ENCODE measurements around the gene PPP2R2D. TPM values are rescaled to one million over a fixed set of nuclear protein-coding genes. Genes with fewer than 3 reads are reported as not detected.
"Not testable (repeated sequence)": the region's sequence is repeated elsewhere in the genome, so short reads cannot be mapped to it uniquely, and the experiment has no call there.

Gene PPP2R2D
- total RNA-seq, 4 donors from 2014 or later: 27.2 to 57.0 (median 44.1) TPM

GRCh38 chr10:131947631-131948347 lies 47.0 kb downstream of the PPP2R2D start:
- Histone ChIP-seq H3K27me3 (no peaks in the 10 kb centered on the region), H3K9me3 (no peaks in the 10 kb centered on the region), H3K4me3 (no peak overlapping the region), H3K36me3 (peaks cover 0 to 89% of the 10 kb centered on the region in 2 donors), H3K4me1 (peaks cover 0 to 8% (median 0%) of the 10 kb centered on the region in 3 donors), H3K27ac (no peak overlapping the region)
- no peak for ATAC-seq
- TF ChIP-seq POLR2A (IDR thresholded peaks at IDR 0.05) (no peak), CTCF (IDR thresholded peaks at IDR 0.05) (no peak), POLR2AphosphoS5 (IDR thresholded peaks at IDR 0.05) (no peak), EP300 (IDR thresholded peaks at IDR 0.05) (no peak)
- WGBS, 2 donors (ENCODE audit: low coverage in 1 of 2): 79 to 88% methylated on average over 8 to 12 of the region's 18 CpGs

GRCh38 chr10:131948501-131948900 lies 47.7 kb downstream of the PPP2R2D start:
- Histone ChIP-seq H3K9me3 (no peaks in the 10 kb centered on the region), H3K27ac (no peak overlapping the region), H3K36me3 (peaks cover 0 to 89% of the 10 kb centered on the region in 2 donors), H3K4me1 (peaks cover 0 to 8% (median 0%) of the 10 kb centered on the region in 3 donors), H3K4me3 (no peak overlapping the region), H3K27me3 (no peaks in the 10 kb centered on the region)
- 60 to 97% methylated on average over 1 to 3 of the region's 6 CpGs for WGBS, 2 donors (ENCODE audit: low coverage in 1 of 2)
- TF ChIP-seq EP300 (IDR thresholded peaks at IDR 0.05) (no peak), POLR2A (IDR thresholded peaks at IDR 0.05) (no peak), CTCF (IDR thresholded peaks at IDR 0.05) (no peak), POLR2AphosphoS5 (IDR thresholded peaks at IDR 0.05) (no peak)
- no peak for ATAC-seq

- WGBS, 2 donors (ENCODE audit: low coverage in 1 of 2): 83 to 90% methylated on average over 7 to 9 of the region's 23 CpGs
Observed at GRCh38 chr10:131949041-131949862, 48.4 kb downstream of the PPP2R2D start.

DNA sequence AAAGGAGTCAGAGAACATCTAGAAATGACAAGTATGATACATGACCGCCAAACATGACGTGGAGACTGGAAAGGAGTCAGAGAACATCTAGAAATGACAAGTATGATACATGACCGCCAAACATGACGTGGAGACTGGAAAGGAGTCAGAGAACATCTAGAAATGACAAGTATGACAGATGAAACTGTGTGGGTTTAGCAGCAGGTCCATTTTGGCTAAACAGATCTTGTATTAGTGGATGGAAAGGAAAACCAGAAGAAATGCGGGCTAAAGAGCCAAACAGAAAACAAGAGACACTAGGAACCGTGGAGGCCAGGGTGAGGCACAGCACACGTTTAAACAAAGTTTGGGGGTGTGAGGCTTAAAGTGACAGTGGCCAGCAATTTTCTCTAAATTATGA lies 49.1 kb downstream of the PPP2R2D start:
- not testable (repeated sequence) for H3K4me1 ChIP-seq, ATAC-seq, H3K9me3 ChIP-seq, H3K27me3 ChIP-seq, H3K4me3 ChIP-seq, H3K27ac ChIP-seq
- peaks cover 0 to 89% of the 10 kb centered on the region in 2 donors for H3K36me3 ChIP-seq
- WGBS, 2 donors (ENCODE audit: low coverage in 1 of 2): 60 to 78% methylated on average over 3 to 5 of the region's 7 CpGs

More at GRCh38 chr10:131949041-131949862, 48.4 kb downstream of the PPP2R2D start:
- peaks cover 0 to 8% (median 0%) of the 10 kb centered on the region in 3 donors for H3K4me1 ChIP-seq
- no peak overlapping the region for H3K27ac ChIP-seq
- no peak overlapping the region for H3K4me3 ChIP-seq
- H3K27me3 ChIP-seq: no peaks in the 10 kb centered on the region
- TF ChIP-seq POLR2A (IDR thresholded peaks at IDR 0.05): no peak
- no peak for TF ChIP-seq EP300 (IDR thresholded peaks at IDR 0.05)
- no peak for TF ChIP-seq CTCF (IDR thresholded peaks at IDR 0.05)
- TF ChIP-seq POLR2AphosphoS5 (IDR thresholded peaks at IDR 0.05): no peak
- no peaks in the 10 kb centered on the region for H3K9me3 ChIP-seq
- peaks cover 0 to 90% of the 10 kb centered on the region in 2 donors for H3K36me3 ChIP-seq
- ATAC-seq: no peak

- no peaks in the 10 kb centered on the region for H3K9me3 ChIP-seq
- H3K4me3 ChIP-seq: no peak overlapping the region
- WGBS, 2 donors (ENCODE audit: low coverage in 1 of 2): 92 to 100% methylated on average over 1 to 20 of the region's 21 CpGs
- H3K4me1 ChIP-seq: no peaks in the 10 kb centered on the region
- TF ChIP-seq EP300 (IDR thresholded peaks at IDR 0.05): no peak
- no peak for TF ChIP-seq CTCF (IDR thresholded peaks at IDR 0.05)
- no peak for TF ChIP-seq POLR2A (IDR thresholded peaks at IDR 0.05)
- no peak for TF ChIP-seq POLR2AphosphoS5 (IDR thresholded peaks at IDR 0.05)
- no peak for ATAC-seq
- no peak overlapping the region for H3K27ac ChIP-seq
- no peaks in the 10 kb centered on the region for H3K27me3 ChIP-seq
- H3K36me3 ChIP-seq: peaks cover 0 to 89% of the 10 kb centered on the region in 2 donors
Observed at GRCh38 chr10:131954356-131954965, 53.7 kb downstream of the PPP2R2D start.
